ENCODE data around the gene FNDC5.
A peak's percentile ranks its signal among the peaks of the same experiment; 100 is the strongest.
"Not testable (repeated sequence)": the region's sequence is repeated elsewhere in the genome, so short reads cannot be mapped to it uniquely, and the experiment has no call there.

Gene FNDC5

GRCh38 chr1:32870615-32871363 lies at the start of gene FNDC5:
Gene FNDC5, minus strand, starts transcription at chr1:32870912.
- DNase-seq, result peak in 1 of 2 experiments; percentile 27

- no peak for DNase-seq
Observed at GRCh38 chr1:32919811-32920733, 49.4 kb upstream of the FNDC5 start.

GRCh38 chr1:32918179-32918578 lies 47.5 kb upstream of the FNDC5 start:
- no peak for DNase-seq

GRCh38 chr1:32917521-32917920 lies 46.8 kb upstream of the FNDC5 start:
- no peak for DNase-seq

GRCh38 chr1:32915766-32916706 lies 45.3 kb upstream of the FNDC5 start:
- DNase-seq, result no peak

GRCh38 chr1:32910319-32910718 lies 39.6 kb upstream of the FNDC5 start:
- no peak for DNase-seq

- no peak for DNase-seq
Observed at GRCh38 chr1:32907435-32907834, 36.7 kb upstream of the FNDC5 start.

- no peak for DNase-seq
Observed at GRCh38 chr1:32906654-32907053, 35.9 kb upstream of the FNDC5 start.

- DNase-seq, result not testable (repeated sequence)
Observed at GRCh38 chr1:32905588-32905987, 34.9 kb upstream of the FNDC5 start.

- no peak for DNase-seq
Observed at GRCh38 chr1:32904797-32905196, 34.1 kb upstream of the FNDC5 start.

- no peak for DNase-seq
Observed at GRCh38 chr1:32903991-32904785, 33.5 kb upstream of the FNDC5 start.

GRCh38 chr1:32902535-32902920 lies 31.8 kb upstream of the FNDC5 start:
- no peak for DNase-seq

GRCh38 chr1:32901823-32902534 lies 31.3 kb upstream of the FNDC5 start:
- no peak for DNase-seq

GRCh38 chr1:32900956-32901822 lies 30.5 kb upstream of the FNDC5 start, which contains the start of gene TMEM54:
Gene TMEM54, minus strand, starts transcription at chr1:32901389. Its CDS starts 151 bp downstream, at chr1:32901238.
- DNase-seq, result peak in 1 of 2 experiments; percentile 39

GRCh38 chr1:32900371-32900955 lies 29.8 kb upstream of the FNDC5 start:
- DNase-seq, result no peak

- DNase-seq, result peak; percentile 11 to 57
Observed at GRCh38 chr1:32899586-32900296, 29.0 kb upstream of the FNDC5 start.

GRCh38 chr1:32898958-32899357 lies 28.2 kb upstream of the FNDC5 start:
- DNase-seq, result no peak

- DNase-seq, result no peak
Observed at GRCh38 chr1:32898056-32898455, 27.3 kb upstream of the FNDC5 start.
